HEK293T (cell line): ENCODE results near the gene CLMN.

Source experiments
- BHLHE40 ChIP-seq: fragments of 450-650 bp; IDR thresholded peaks from 2 replicates; pipeline ENCODE4 v1.6.1; 2016; ENCODE audit warnings: mild to moderate bottlenecking, moderate library complexity, borderline replicate concordance
- ELF4 ChIP-seq: fragments of 450-650 bp; IDR thresholded peaks from 2 replicates; pipeline ENCODE4 v1.6.1; 2017; ENCODE audit warnings: antibody characterized with exemption
- FOXK2 ChIP-seq: fragments of 450-650 bp; IDR thresholded peaks from 2 replicates; pipeline ENCODE4 v1.6.1; 2016; ENCODE audit warnings: mild to moderate bottlenecking
- FOXM1 ChIP-seq: fragments of 450-650 bp; IDR thresholded peaks from 2 replicates; pipeline ENCODE4 v1.6.1; 2017; ENCODE audit warnings: mild to moderate bottlenecking, borderline replicate concordance
- HDGF ChIP-seq: fragments of 450-650 bp; IDR thresholded peaks from 2 replicates; pipeline ENCODE4 v1.6.1; 2017; ENCODE audit warnings: antibody characterized with exemption, borderline replicate concordance
- PKNOX1 ChIP-seq: fragments of 450-650 bp; IDR thresholded peaks from 2 replicates; pipeline ENCODE4 v1.6.1; 2016
- SP1 ChIP-seq: fragments of 450-650 bp; IDR thresholded peaks from 2 replicates; pipeline ENCODE4 v1.6.1; 2017
- SUZ12 ChIP-seq: fragments of 450-650 bp; IDR thresholded peaks from 2 replicates; pipeline ENCODE4 v1.6.1; 2016; ENCODE audit warnings: mild to moderate bottlenecking
- TARDBP ChIP-seq: fragments of 450-650 bp; IDR thresholded peaks from 2 replicates; pipeline ENCODE4 v1.6.1; 2016

GRCh38 chr14:95311752-95312151 lies 8.0 kb downstream of the CLMN start:
- no peak for TF ChIP-seq SUZ12
- no peak for TF ChIP-seq HDGF
- TF ChIP-seq FOXK2, result no peak
- no peak for TF ChIP-seq TARDBP
- TF ChIP-seq BHLHE40, result no peak
- TF ChIP-seq PKNOX1, result no peak
- no peak for TF ChIP-seq SP1
- no peak for TF ChIP-seq ELF4
- TF ChIP-seq FOXM1, result no peak
